OCI-LY1 (cell line): ENCODE results near the gene EHD2.
"Not testable (repeated sequence)": the region's sequence is repeated elsewhere in the genome, so short reads cannot be mapped to it uniquely, and the experiment has no call there.

Source experiments
- H2AFZ ChIP-seq: fragments of 200-600 bp; sonication (generic), shearing (Covaris generic); 2 replicates; pipeline ENCODE4 v1.6.0; 2014; ENCODE audit warnings: antibody characterized with exemption, mild to moderate bottlenecking, low read length
- H3F3A ChIP-seq: fragments of 200-600 bp; sonication (generic), shearing (Covaris generic); 2 replicates; pipeline ENCODE4 v1.6.0; 2014; ENCODE audit warnings: mild to moderate bottlenecking, antibody characterized with exemption, low read length, moderate library complexity; ENCODE audit not compliant: insufficient read depth
- H3K27ac ChIP-seq: fragments of 200-600 bp; sonication (generic); 2 replicates; pipeline ENCODE4 v1.5.1; 2014; ENCODE audit warnings: low read length, mixed run types, mild to moderate bottlenecking, low read depth; ENCODE audit not compliant: poor library complexity, severe bottlenecking
- H3K27me3 ChIP-seq: fragments of 200-600 bp; sonication (generic); 2 replicates; pipeline ENCODE4 v1.6.0; 2014; ENCODE audit warnings: antibody characterized with exemption, mild to moderate bottlenecking, low read length, moderate library complexity; ENCODE audit not compliant: insufficient read depth
- H3K36me3 ChIP-seq: fragments of 200-600 bp; sonication (generic); 2 replicates; pipeline ENCODE4 v1.6.1; 2014; ENCODE audit warnings: mild to moderate bottlenecking, antibody characterized with exemption, low read length, moderate library complexity, mixed read lengths; ENCODE audit not compliant: insufficient read depth
- H3K4me1 ChIP-seq: fragments of 200-600 bp; sonication (generic); 2 replicates; pipeline ENCODE4 v1.5.1; 2014; ENCODE audit warnings: mild to moderate bottlenecking, low read length, moderate library complexity; ENCODE audit not compliant: insufficient read depth, severe bottlenecking
- H3K4me2 ChIP-seq: fragments of 200-600 bp; sonication (generic), shearing (Covaris generic); 2 replicates; pipeline ENCODE4 v1.6.1; 2014; ENCODE audit warnings: low read length
- H3K4me3 ChIP-seq: fragments of 200-600 bp; sonication (generic); 2 replicates; pipeline ENCODE4 v1.5.1; 2014; ENCODE audit warnings: low read length, low read depth, mild to moderate bottlenecking, mixed read lengths; ENCODE audit not compliant: poor library complexity, severe bottlenecking
- H3K79me2 ChIP-seq: fragments of 200-600 bp; shearing (Covaris generic); 2 replicates; pipeline ENCODE4 v1.6.1; 2016; ENCODE audit warnings: mixed run types, low read length, mixed read lengths; ENCODE audit not compliant: insufficient read depth
- H3K9ac ChIP-seq: fragments of 200-600 bp; sonication (generic), shearing (Covaris generic); 2 replicates; pipeline ENCODE4 v1.6.1; 2014; ENCODE audit warnings: mild to moderate bottlenecking, low read length, mixed read lengths
- H3K9me2 ChIP-seq: fragments of 200-600 bp; sonication (generic), shearing (Covaris generic); 2 replicates; pipeline ENCODE4 v1.6.1; 2014; ENCODE audit warnings: low read depth, mild to moderate bottlenecking, low read length, mixed read lengths
- H3K9me3 ChIP-seq: fragments of 200-600 bp; shearing (Covaris generic); 2 replicates; pipeline ENCODE4 v1.6.1; 2014; ENCODE audit warnings: low read length, mixed read lengths
- H4K20me1 ChIP-seq: fragments of 200-600 bp; sonication (generic), shearing (Covaris generic); 2 replicates; pipeline ENCODE4 v1.6.0; 2016; ENCODE audit warnings: mild to moderate bottlenecking, low read length; ENCODE audit not compliant: insufficient read depth
- EZH2 ChIP-seq: fragments of 200-600 bp; sonication (generic), shearing (Covaris generic); IDR thresholded peaks from 2 replicates; pipeline ENCODE4 v1.8.0; 2017; ENCODE audit warnings: borderline replicate concordance, mixed run types, mild to moderate bottlenecking, antibody characterized with exemption, low read length, moderate library complexity, mixed read lengths
- TF ChIP-seq, protein P1 (sequence below): fragments of 200-600 bp; sonication (generic), shearing (Covaris generic); IDR thresholded peaks from 2 replicates; pipeline ENCODE4 v1.5.1; 2017; ENCODE audit warnings: mild to moderate bottlenecking, antibody characterized with exemption, low read length, moderate library complexity, mixed read lengths

EHD2 gene

DNA sequence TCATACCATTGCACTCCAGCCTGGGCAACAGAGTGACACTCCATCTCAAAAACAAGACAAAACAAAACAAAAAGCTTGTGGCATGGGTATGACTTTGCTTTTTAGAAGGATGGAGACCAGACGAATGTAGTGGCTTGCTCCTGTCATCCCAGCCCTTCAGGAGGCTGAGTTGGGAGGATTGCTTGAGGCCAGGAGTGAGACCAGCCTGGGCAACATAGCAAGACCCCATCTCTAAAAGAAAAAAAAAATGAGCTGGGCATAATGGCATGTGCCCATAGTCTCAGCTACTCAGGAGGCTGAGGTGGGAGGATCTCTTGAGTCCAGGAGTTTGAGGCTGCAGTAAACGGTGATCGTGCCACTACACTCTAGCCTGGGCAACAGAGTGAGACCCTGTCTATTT lies 48.9 kb downstream of the EHD2 start:
- no peak overlapping the region for H3K4me3 ChIP-seq
- H3K36me3 ChIP-seq, result peaks cover 23% of the 10 kb centered on the region
- no peaks in the 10 kb centered on the region for H3K9me2 ChIP-seq
- no peak overlapping the region for H3K4me2 ChIP-seq
- H3K27me3 ChIP-seq, result no peaks in the 10 kb centered on the region
- TF ChIP-seq, protein P1, sequence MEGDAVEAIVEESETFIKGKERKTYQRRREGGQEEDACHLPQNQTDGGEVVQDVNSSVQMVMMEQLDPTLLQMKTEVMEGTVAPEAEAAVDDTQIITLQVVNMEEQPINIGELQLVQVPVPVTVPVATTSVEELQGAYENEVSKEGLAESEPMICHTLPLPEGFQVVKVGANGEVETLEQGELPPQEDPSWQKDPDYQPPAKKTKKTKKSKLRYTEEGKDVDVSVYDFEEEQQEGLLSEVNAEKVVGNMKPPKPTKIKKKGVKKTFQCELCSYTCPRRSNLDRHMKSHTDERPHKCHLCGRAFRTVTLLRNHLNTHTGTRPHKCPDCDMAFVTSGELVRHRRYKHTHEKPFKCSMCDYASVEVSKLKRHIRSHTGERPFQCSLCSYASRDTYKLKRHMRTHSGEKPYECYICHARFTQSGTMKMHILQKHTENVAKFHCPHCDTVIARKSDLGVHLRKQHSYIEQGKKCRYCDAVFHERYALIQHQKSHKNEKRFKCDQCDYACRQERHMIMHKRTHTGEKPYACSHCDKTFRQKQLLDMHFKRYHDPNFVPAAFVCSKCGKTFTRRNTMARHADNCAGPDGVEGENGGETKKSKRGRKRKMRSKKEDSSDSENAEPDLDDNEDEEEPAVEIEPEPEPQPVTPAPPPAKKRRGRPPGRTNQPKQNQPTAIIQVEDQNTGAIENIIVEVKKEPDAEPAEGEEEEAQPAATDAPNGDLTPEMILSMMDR, result no peak
- TF ChIP-seq EZH2, result no peak
- H3K9ac ChIP-seq, result no peak overlapping the region
- no peaks in the 10 kb centered on the region for H4K20me1 ChIP-seq
- H2AFZ ChIP-seq, result no peak overlapping the region
- no peaks in the 10 kb centered on the region for H3F3A ChIP-seq
- no peaks in the 10 kb centered on the region for H3K79me2 ChIP-seq
- no peaks in the 10 kb centered on the region for H3K9me3 ChIP-seq
- no peak overlapping the region for H3K27ac ChIP-seq
- H3K4me1 ChIP-seq, result no peaks in the 10 kb centered on the region

GRCh38 chr19:47762615-47763308 lies 49.5 kb downstream of the EHD2 start:
- Histone ChIP-seq H3K79me2 (no peaks in the 10 kb centered on the region), H3K9ac (no peak overlapping the region), H3K4me2 (no peak overlapping the region), H4K20me1 (no peaks in the 10 kb centered on the region), H3K27me3 (no peaks in the 10 kb centered on the region), H3K9me2 (no peaks in the 10 kb centered on the region), H3K27ac (no peak overlapping the region), H3K36me3 (peaks cover 17% of the 10 kb centered on the region), H3F3A (no peaks in the 10 kb centered on the region), H3K9me3 (no peaks in the 10 kb centered on the region), H2AFZ (no peak overlapping the region), H3K4me3 (no peak overlapping the region), H3K4me1 (no peaks in the 10 kb centered on the region)
- TF ChIP-seq, protein P1, result no peak
- no peak for TF ChIP-seq EZH2

GRCh38 chr19:47764705-47765104 lies 51.5 kb downstream of the EHD2 start:
- not testable (repeated sequence) for H2AFZ ChIP-seq, H3K4me1 ChIP-seq, H3F3A ChIP-seq, H3K4me3 ChIP-seq, H3K9me2 ChIP-seq, H3K9me3 ChIP-seq, H3K36me3 ChIP-seq, H3K79me2 ChIP-seq, H3K4me2 ChIP-seq, H3K27ac ChIP-seq, H3K9ac ChIP-seq, H4K20me1 ChIP-seq, H3K27me3 ChIP-seq
